Measurements from ENCODE around the gene SAMD5. TPM values are rescaled to one million over a fixed set of nuclear protein-coding genes. Genes with fewer than 3 reads are reported as not detected.

SAMD5 gene
- polyA plus RNA-seq, 4 donors = 2.7 to 16.5 (median 15.0) TPM

- no peak for DNase-seq (ENCODE audit: low read depth in 4 of 4, low spot score in 3 of 4)
Observed at GRCh38 chr6:147617366-147617765, 108.9 kb downstream of the SAMD5 start.

GRCh38 chr6:147618457-147618856 lies 110.0 kb downstream of the SAMD5 start:
- DNase-seq (ENCODE audit: low read depth in 4 of 4, low spot score in 3 of 4) = no peak

GRCh38 chr6:147618927-147619326 lies 110.4 kb downstream of the SAMD5 start:
- no peak for DNase-seq (ENCODE audit: low read depth in 4 of 4, low spot score in 3 of 4)

Measured in left renal pelvis (tissue), 4 donors.